HG03103 (cell line): ENCODE results near the gene SULT2B1.

ENCODE experiments used
- ATAC-seq: cut with Tn5 transposase; IDR thresholded peaks from one replicate; pipeline ENCODE4 v1.9.1; 2021; ENCODE audit warnings: low read depth; ENCODE audit not compliant: unreplicated experiment

The SULT2B1 gene

GRCh38 chr19:48632692-48633147 is 80.7 kb downstream of the SULT2B1 start:
- no peak for ATAC-seq

GRCh38 chr19:48633148-48634035 is 81.4 kb downstream of the SULT2B1 start:
- no peak for ATAC-seq

GRCh38 chr19:48634036-48634342 is 82.0 kb downstream of the SULT2B1 start:
- ATAC-seq = no peak

GRCh38 chr19:48634424-48635262 is 82.7 kb downstream of the SULT2B1 start:
- peak; percentile 27 for ATAC-seq

GRCh38 chr19:48635263-48635965 is 83.4 kb downstream of the SULT2B1 start:
- no peak for ATAC-seq

- no peak for ATAC-seq
These were observed 84.2 kb downstream of the SULT2B1 start for GRCh38 chr19:48635966-48636858.

- peak; percentile 24 for ATAC-seq
These were observed 85.0 kb downstream of the SULT2B1 start, which contains the start of gene DBP for GRCh38 chr19:48636859-48637448. Gene DBP, minus strand, starts transcription at chr19:48637379. Its CDS starts 385 bp downstream, at chr19:48636994.

GRCh38 chr19:48637449-48637947 is 85.5 kb downstream of the SULT2B1 start:
- ATAC-seq = peak; percentile 58

GRCh38 chr19:48637948-48638830 is 86.2 kb downstream of the SULT2B1 start:
- ATAC-seq = peak; percentile 5

- ATAC-seq = no peak
These were observed 86.9 kb downstream of the SULT2B1 start for GRCh38 chr19:48638831-48639381.

GRCh38 chr19:48639483-48640375 is 87.8 kb downstream of the SULT2B1 start:
- no peak for ATAC-seq

- no peak for ATAC-seq
These were observed 89.9 kb downstream of the SULT2B1 start for GRCh38 chr19:48641850-48642249.

- no peak for ATAC-seq
These were observed 90.9 kb downstream of the SULT2B1 start for GRCh38 chr19:48642862-48643261.

- no peak for ATAC-seq
These were observed 92.4 kb downstream of the SULT2B1 start for GRCh38 chr19:48644355-48644754.

- no peak for ATAC-seq
These were observed 93.1 kb downstream of the SULT2B1 start for GRCh38 chr19:48644839-48645619.

GRCh38 chr19:48645620-48646000 is 93.6 kb downstream of the SULT2B1 start:
- ATAC-seq = no peak
